Stimulated activated CD8-positive, alpha-beta memory T cell treated with anti-CD3 and anti-CD28 coated beads, Interleukin-4, amount 100 ng/mL, for 1 hour (primary cell): ENCODE results near the gene KCNJ12.

Experiments
- DNase-seq, 2 donors: peaks; one replicate each; pipeline ENCODE4 v3.0.0-alpha.2; 2020; ENCODE audit warnings: low read depth in 2 of 2, low spot score in 1 of 2

The KCNJ12 gene

GRCh38 chr17:21467739-21468490 lies 91.8 kb downstream of the KCNJ12 start:
- DNase-seq, result no peak
